HepG2 (cell line): ENCODE data around the gene SRF.

ENCODE experiments used
- HNRNPL ChIP-seq: fragments of 200-400 bp; formaldehyde crosslinking; IDR thresholded peaks from 2 replicates; pipeline ENCODE4 v1.6.1; 2017; ENCODE audit warnings: mild to moderate bottlenecking, low read depth, low read length
- POLR2A ChIP-seq, 2 experiments: IDR thresholded peaks; 2 replicates each; pipeline ENCODE4 v1.6.1; 2011; ENCODE audit warnings: low read depth in 2 of 2, low read length in 2 of 2, mild to moderate bottlenecking in 1 of 2, moderate library complexity in 1 of 2; ENCODE audit not compliant: insufficient read depth in 1 of 2
- SIN3A ChIP-seq: IDR thresholded peaks from 2 replicates; pipeline ENCODE4 v1.6.1; 2011; ENCODE audit warnings: low read depth, mild to moderate bottlenecking, control low read depth, low read length, borderline replicate concordance
- USF2 ChIP-seq, 2 experiments: sonication (generic) in 1 of 2; formaldehyde crosslinking in 1 of 2; IDR thresholded peaks; 2 replicates each; pipeline versions ENCODE4 v1.5.1 to v1.6.1; 2011 to 2020; ENCODE audit warnings: borderline replicate concordance in 1 of 2, low read depth in 1 of 2, low read length in 1 of 2, mild to moderate bottlenecking in 1 of 2, missing genetic modification reagents in 1 of 2, moderate library complexity in 1 of 2
- ZNF280B ChIP-seq: sonication (generic); formaldehyde crosslinking; IDR thresholded peaks from 2 replicates; pipeline ENCODE4 v1.5.0; 2020; ENCODE audit warnings: missing genetic modification reagents, mild to moderate bottlenecking, borderline replicate concordance

- no peak for TF ChIP-seq HNRNPL
- no peak for TF ChIP-seq ZNF280B (CRISPR knock-in tag)
- no peak for TF ChIP-seq POLR2A (IDR thresholded peaks at IDR 0.05; ENCODE audit: insufficient read depth in 1 of 2, low read depth in 2 of 2, low read length in 2 of 2)
- TF ChIP-seq USF2 (IDR thresholded peaks at IDR 0.05; ENCODE audit: low read depth, low read length), result no peak
- no peak for TF ChIP-seq USF2 (CRISPR knock-in tag; IDR thresholded peaks at IDR 0.05; ENCODE audit: borderline replicate concordance)
- TF ChIP-seq SIN3A, result no peak
These were observed 17.4 kb downstream of the SRF start for GRCh38 chr6:43188426-43188825.
